KMS-11 (cell line): Measurements from ENCODE around the gene SERPINA6.

Experiments
- H2AFZ ChIP-seq: fragments of 200-600 bp; sonication (generic); 2 replicates; pipeline ENCODE4 v1.6.1; 2016; ENCODE audit warnings: antibody characterized with exemption, mixed run types, low read depth
- H3K27ac ChIP-seq: fragments of 200-600 bp; sonication (generic); 2 replicates; pipeline ENCODE4 v1.6.1; 2016; ENCODE audit warnings: mild to moderate bottlenecking, mixed run types
- H3K27me3 ChIP-seq: fragments of 200-600 bp; sonication (generic); 2 replicates; pipeline ENCODE4 v1.6.1; 2017; ENCODE audit warnings: mild to moderate bottlenecking, low read depth, mixed run types, moderate library complexity; ENCODE audit not compliant: insufficient read depth
- H3K36me3 ChIP-seq: fragments of 200-600 bp; sonication (generic); 2 replicates; pipeline ENCODE4 v1.6.1; 2017; ENCODE audit warnings: mild to moderate bottlenecking, mixed run types; ENCODE audit not compliant: insufficient read depth
- H3K4me1 ChIP-seq: fragments of 200-600 bp; sonication (generic); 2 replicates; pipeline ENCODE4 v1.6.1; 2016; ENCODE audit warnings: mild to moderate bottlenecking, low read depth, mixed run types; ENCODE audit not compliant: poor library complexity, severe bottlenecking
- H3K4me2 ChIP-seq: fragments of 200-600 bp; sonication (generic); 2 replicates; pipeline ENCODE4 v1.7.0; 2016; ENCODE audit warnings: mild to moderate bottlenecking, mixed run types
- H3K4me3 ChIP-seq: fragments of 200-600 bp; sonication (generic); IDR thresholded peaks from 2 replicates; pipeline ENCODE4 v1.6.1; 2017; ENCODE audit warnings: low read depth, low read length, mixed read lengths; ENCODE audit not compliant: insufficient read depth
- H3K79me2 ChIP-seq: fragments of 200-600 bp; sonication (generic); 2 replicates; pipeline ENCODE4 v1.6.1; 2016; ENCODE audit warnings: low read depth, mixed run types; ENCODE audit not compliant: insufficient read depth
- H3K9ac ChIP-seq: fragments of 200-600 bp; sonication (generic); 2 replicates; pipeline ENCODE4 v1.6.1; 2016; ENCODE audit warnings: mild to moderate bottlenecking, mixed run types
- H4K20me1 ChIP-seq: fragments of 200-600 bp; sonication (generic); 2 replicates; pipeline ENCODE4 v1.6.1; 2016; ENCODE audit warnings: mild to moderate bottlenecking, mixed run types; ENCODE audit not compliant: insufficient read depth
- CTCF ChIP-seq: fragments of 200-600 bp; sonication (generic); conservative IDR thresholded peaks from 2 replicates; pipeline ENCODE4 v1.6.1; 2017; ENCODE audit warnings: low read depth, mild to moderate bottlenecking, antibody characterized with exemption, low read length, moderate library complexity, mixed read lengths

The SERPINA6 gene

GRCh38 chr14:94329857-94330256, 6.7 kb upstream of the SERPINA6 start:
- H3K27ac ChIP-seq, result no peak overlapping the region
- TF ChIP-seq CTCF, result no peak

GRCh38 chr14:94328196-94328595, 5.1 kb upstream of the SERPINA6 start:
- Histone ChIP-seq H3K9ac (no peak overlapping the region), H3K27me3 (no peaks in the 10 kb centered on the region), H3K36me3 (no peaks in the 10 kb centered on the region), H3K27ac (no peak overlapping the region), H3K79me2 (no peaks in the 10 kb centered on the region), H4K20me1 (no peaks in the 10 kb centered on the region), H2AFZ (no peak overlapping the region), H3K4me2 (no peak overlapping the region), H3K4me1 (no peaks in the 10 kb centered on the region), H3K4me3 (no peak overlapping the region)
- no peak for TF ChIP-seq CTCF

More at GRCh38 chr14:94329857-94330256, 6.7 kb upstream of the SERPINA6 start:
- no peaks in the 10 kb centered on the region for H4K20me1 ChIP-seq
- H3K4me1 ChIP-seq, result no peaks in the 10 kb centered on the region
- H3K4me2 ChIP-seq, result no peak overlapping the region
- no peak overlapping the region for H3K9ac ChIP-seq
- no peaks in the 10 kb centered on the region for H3K27me3 ChIP-seq
- no peak overlapping the region for H3K4me3 ChIP-seq
- no peak overlapping the region for H2AFZ ChIP-seq
- no peaks in the 10 kb centered on the region for H3K36me3 ChIP-seq
- no peaks in the 10 kb centered on the region for H3K79me2 ChIP-seq

- no peak overlapping the region for H3K4me3 ChIP-seq
- no peak overlapping the region for H3K4me2 ChIP-seq
- H3K4me1 ChIP-seq, result no peaks in the 10 kb centered on the region
- no peaks in the 10 kb centered on the region for H3K27me3 ChIP-seq
- H3K9ac ChIP-seq, result no peak overlapping the region
- no peak overlapping the region for H2AFZ ChIP-seq
- no peaks in the 10 kb centered on the region for H3K79me2 ChIP-seq
- H3K36me3 ChIP-seq, result no peaks in the 10 kb centered on the region
- no peaks in the 10 kb centered on the region for H4K20me1 ChIP-seq
- TF ChIP-seq CTCF, result no peak
- H3K27ac ChIP-seq, result no peak overlapping the region
Observed at GRCh38 chr14:94321421-94322271, 1.5 kb downstream of the SERPINA6 start.

GRCh38 chr14:94320243-94320642, 2.9 kb downstream of the SERPINA6 start:
- Histone ChIP-seq H3K36me3 (no peaks in the 10 kb centered on the region), H3K4me1 (no peaks in the 10 kb centered on the region), H3K79me2 (no peaks in the 10 kb centered on the region), H4K20me1 (no peaks in the 10 kb centered on the region), H2AFZ (no peak overlapping the region), H3K4me3 (no peak overlapping the region), H3K27me3 (no peaks in the 10 kb centered on the region), H3K4me2 (no peak overlapping the region), H3K27ac (no peak overlapping the region), H3K9ac (no peak overlapping the region)
- no peak for TF ChIP-seq CTCF
